A549 treated with DMSO at 1 μM for 4 hours (cell line): ENCODE data around the gene BRAP. TPM values are rescaled to one million over a fixed set of nuclear protein-coding genes. Genes with fewer than 3 reads are reported as not detected.

Experiments
- total RNA-seq: library from RNA; stranded (reverse); fragments of 200-300 nt; extraction: Qiagen RNA extraction; gene quantifications from 5 replicates; pipeline ENCODE4 v1.2.3, GENCODE V29; 2022; ENCODE audit warnings: low read depth

Gene BRAP
- total RNA-seq, result 11.6 to 16.8 TPM (median 14.4 TPM) in 5 replicates

GRCh38 chr12:111685811-111686573 is at the start of gene BRAP, which contains the start of gene ACAD10:
TSS of gene BRAP (minus strand) at chr12:111685956. CDS start at chr12:111685792, 164 bp downstream.
TSS of gene ACAD10 (plus strand) at chr12:111686053. CDS start at chr12:111692710, 6,657 bp downstream.

GRCh38 chr12:111598637-111599452 is 86.9 kb downstream of the BRAP start, which contains the start of gene ATXN2:
TSS of gene ATXN2 (minus strand) at chr12:111599315. CDS start at chr12:111599034, 281 bp downstream.

Other genes starting within 250 kb of the BRAP start
- 41.9 to 48.3 TPM (median 43.2 TPM) in 5 replicates for gene ATXN2, start 86.6 kb downstream of the BRAP start, total RNA-seq
- 9.2 to 13.0 TPM (median 11.6 TPM) in 5 replicates for gene ACAD10, start 97 bp upstream of the BRAP start, total RNA-seq
- 81.1 to 93.8 TPM (median 88.2 TPM) in 5 replicates for gene ALDH2, start 81.0 kb upstream of the BRAP start, total RNA-seq
- gene MAPKAPK5, start 156.3 kb upstream of the BRAP start, total RNA-seq, result 46.4 to 57.4 TPM (median 56.6 TPM) in 5 replicates